HepG2 (cell line): ENCODE results near the gene CAMSAP3. TPM values are rescaled to one million over a fixed set of nuclear protein-coding genes. Genes with fewer than 3 reads are reported as not detected.

Experiments
- ATAC-seq: fragments of 200-7000 bp; cut with Tn5 transposase; 3 replicates; pipeline ENCODE4 v1.9.1; 2020; ENCODE audit warnings: mild to moderate bottlenecking, moderate library complexity
- BruUV-seq: library from RNA; stranded (reverse); fragments of 400-500 nt; replicated peaks from 2 replicates; lab custom pipeline; 2021; lab: Mats Ljungman, UMichigan
- CTCF ChIA-PET: fragments of 300-600 bp; formaldehyde crosslinking; extraction: SDS; loops from one replicate; lab custom pipeline; 2021; ENCODE audit warnings: low total read pairs, inconsistent platforms, low intra/inter-chr PET ratio; lab: Yijun Ruan, JAX
- POLR2A ChIA-PET: fragments of 350-600 bp; sonication (Branson Sonifier 250); formaldehyde crosslinking; loops from one replicate; lab custom pipeline; 2020; ENCODE audit warnings: antibody characterized with exemption, inconsistent platforms; lab: Yijun Ruan, JAX
- DNase-seq: peaks from one replicate; pipeline ENCODE4 v3.0.0-alpha.2; 2015; ENCODE audit warnings: low spot score
- FAIRE-seq: peaks from 3 replicates; lab custom pipeline; 2011; peaks lifted over from hg19 to GRCh38; lab: Jason Lieb, UNC
- H2AFZ ChIP-seq: one replicate; pipeline ENCODE4 v1.6.1; 2011; ENCODE audit warnings: low read length, inconsistent platforms
- H3K27ac ChIP-seq: fragments of 300-600 bp; 3 replicates; pipeline ENCODE4 v1.8.0; 2011; ENCODE audit warnings: mixed run types, mild to moderate bottlenecking, mixed read lengths, low read length, inconsistent platforms; ENCODE audit not compliant: insufficient read depth; ENCODE audit errors: extremely low read length
- H3K27me3 ChIP-seq, 2 experiments: fragments of 200-600 bp in 1 of 2; 2 replicates in 1 of 2; 3 replicates in 1 of 2; pipeline versions ENCODE4 v1.6.0 to v1.8.0; 2011; ENCODE audit warnings: low read length in 2 of 2, mild to moderate bottlenecking in 2 of 2, moderate library complexity in 2 of 2, inconsistent platforms in 1 of 2; ENCODE audit not compliant: insufficient read depth in 2 of 2, control insufficient read depth in 1 of 2
- H3K36me3 ChIP-seq, 2 experiments: fragments of 200-600 bp in 1 of 2; replicated peaks in 1 of 2; 2 replicates in 1 of 2; 3 replicates in 1 of 2; pipeline versions ENCODE4 v1.5.1 to v1.8.0; 2011; ENCODE audit warnings: low read length in 2 of 2, inconsistent platforms in 1 of 2; ENCODE audit not compliant: insufficient read depth in 2 of 2, control insufficient read depth in 1 of 2
- H3K4me1 ChIP-seq: 2 replicates; pipeline ENCODE4 v1.5.1; 2012; ENCODE audit warnings: low read length, inconsistent platforms; ENCODE audit not compliant: insufficient read depth
- H3K4me2 ChIP-seq: 2 replicates; pipeline ENCODE4 v1.6.0; 2011; ENCODE audit warnings: low read depth, low read length, inconsistent platforms
- H3K4me3 ChIP-seq, 3 experiments: fragments of 200-600 bp in 1 of 3; sonication (generic), shearing (Covaris generic) in 1 of 3; replicated peaks in 1 of 3; 2 replicates each; pipeline ENCODE4 v1.5.1; 2011 to 2016; ENCODE audit warnings: low read length in 3 of 3, inconsistent platforms in 2 of 3, low read depth in 2 of 3, mild to moderate bottlenecking in 2 of 3, control low read depth in 1 of 3, mixed read lengths in 1 of 3; ENCODE audit not compliant: insufficient read depth in 1 of 3
- H3K79me2 ChIP-seq: one replicate; pipeline ENCODE4 v1.6.1; 2011; ENCODE audit warnings: low read length, inconsistent platforms; ENCODE audit not compliant: insufficient read depth
- H3K9ac ChIP-seq: 2 replicates; pipeline ENCODE4 v1.6.0; 2011; ENCODE audit warnings: mild to moderate bottlenecking, low read depth, low read length, inconsistent platforms; ENCODE audit not compliant: insufficient read depth
- H3K9me3 ChIP-seq: 2 replicates; pipeline ENCODE4 v1.5.1; 2012; ENCODE audit warnings: mild to moderate bottlenecking, low read length
- H4K20me1 ChIP-seq: 2 replicates; pipeline ENCODE4 v1.6.0; 2011; ENCODE audit warnings: inconsistent platforms, mild to moderate bottlenecking, low read length, moderate library complexity; ENCODE audit not compliant: insufficient read depth
- ARID2 ChIP-seq: sonication (generic); formaldehyde crosslinking; IDR thresholded peaks from 2 replicates; pipeline ENCODE4 v1.8.1; 2022; ENCODE audit warnings: mild to moderate bottlenecking, missing genetic modification reagents, borderline replicate concordance
- CENPX ChIP-seq: sonication (generic); formaldehyde crosslinking; IDR thresholded peaks from 2 replicates; pipeline ENCODE4 v1.9.0; 2021; ENCODE audit warnings: mild to moderate bottlenecking, missing genetic modification reagents, moderate library complexity
- ELF1 ChIP-seq: sonication (generic); formaldehyde crosslinking; IDR thresholded peaks from 2 replicates; pipeline ENCODE4 v1.4.0; 2020; ENCODE audit warnings: missing genetic modification reagents
- ERF ChIP-seq: IDR thresholded peaks from 2 replicates; pipeline ENCODE4 v1.6.1; 2018; ENCODE audit warnings: missing biosample characterization, missing genetic modification reagents
- FOXA1 ChIP-seq, 2 experiments: fragments of 450-650 bp in 1 of 2; sonication (generic) in 1 of 2; formaldehyde crosslinking in 1 of 2; IDR thresholded peaks; 2 replicates each; pipeline versions ENCODE4 v1.4.0 to v1.6.1; 2016 to 2020; ENCODE audit warnings: missing genetic modification reagents in 1 of 2
- HCFC1 ChIP-seq: fragments of 150-350 bp; IDR thresholded peaks from 2 replicates; pipeline ENCODE4 v1.6.1; 2014; ENCODE audit warnings: low read depth, low read length
- HMGA1 ChIP-seq: sonication (generic); formaldehyde crosslinking; conservative IDR thresholded peaks from 2 replicates; pipeline ENCODE4 v1.4.0; 2020; ENCODE audit warnings: missing genetic modification reagents
- JUN ChIP-seq: sonication (generic); formaldehyde crosslinking; IDR thresholded peaks from 2 replicates; pipeline ENCODE4 v1.4.0; 2020; ENCODE audit warnings: mild to moderate bottlenecking, missing genetic modification reagents
- NR2F2 ChIP-seq: IDR thresholded peaks from 2 replicates; pipeline ENCODE4 v1.6.1; 2012; ENCODE audit warnings: low read depth, inconsistent platforms, borderline replicate concordance
- PAWR ChIP-seq: sonication (generic); formaldehyde crosslinking; IDR thresholded peaks from 2 replicates; pipeline ENCODE4 v1.4.0; 2020; ENCODE audit warnings: missing genetic modification reagents, mild to moderate bottlenecking, borderline replicate concordance
- RFX5 ChIP-seq: IDR thresholded peaks from 2 replicates; pipeline ENCODE4 v1.6.1; 2011; ENCODE audit warnings: low read depth, low read length, improper control_type of control experiment
- SMAD9 ChIP-seq: sonication (generic); formaldehyde crosslinking; IDR thresholded peaks from 2 replicates; pipeline ENCODE4 v1.5.1; 2020; ENCODE audit warnings: mild to moderate bottlenecking, missing genetic modification reagents
- STAT5B ChIP-seq: sonication (generic); formaldehyde crosslinking; IDR thresholded peaks from 2 replicates; pipeline ENCODE4 v1.4.0; 2020; ENCODE audit warnings: missing genetic modification reagents
- TEAD3 ChIP-seq: optimal IDR thresholded peaks from 2 replicates; pipeline ENCODE3; 2016; ENCODE audit warnings: borderline replicate concordance
- ZNF121 ChIP-seq: sonication (generic); formaldehyde crosslinking; IDR thresholded peaks from 2 replicates; pipeline ENCODE4 v1.5.0; 2020; ENCODE audit warnings: mild to moderate bottlenecking, missing genetic modification reagents
- ZNF775 ChIP-seq: sonication (generic); formaldehyde crosslinking; IDR thresholded peaks from 2 replicates; pipeline ENCODE4 v1.4.0; 2020; ENCODE audit warnings: missing genetic modification reagents, mild to moderate bottlenecking, moderate library complexity, borderline replicate concordance
- WGBS: methylation state at CpG from one replicate; pipeline ENCODE4 v1.1.6; 2017; ENCODE audit warnings: low lambda C conversion rate; 5-methylcytosine and 5-hydroxymethylcytosine counted together
- in situ Hi-C: cut with HindIII; loops from 2 replicates; pipeline ENCODE4 v1.10.0; 2017; ENCODE audit warnings: low pct_unique_long_range_greater_than_20kb; ENCODE audit not compliant: extremely low pct_ligation_motif_present
- intact Hi-C: fragments of 100-400 bp; cut with micrococcal nuclease; formaldehyde crosslinking; loops from one replicate; pipeline ENCODE4 v1.10.0; 2022; ENCODE audit not compliant: unreplicated experiment
- polyA plus RNA-seq, 8 experiments: library from polyadenylated mRNA; depleted of rRNA in 3 of 8; stranded (reverse) in 7 of 8; unstranded in 1 of 8; fragments of >200 nt; fragmentation: Illumina TruSeq in 4 of 8; extraction: Trizol in 4 of 8; gene quantifications; 2 replicates each; pipeline versions ENCODE4 v1.2.1 to v1.2.3, GENCODE V29; 2011 to 2016; ENCODE audit warnings: low read depth in 4 of 8, missing spikeins in 1 of 8, mixed read lengths in 1 of 8; ENCODE audit not compliant: insufficient read depth in 1 of 8
- total RNA-seq, 5 experiments: library from RNA; depleted of rRNA; stranded (reverse); fragments of >200 nt; fragmentation: Illumina TruSeq; extraction: Trizol; gene quantifications; 2 replicates each; pipeline ENCODE4 v1.2.3, GENCODE V29; 2016; ENCODE audit warnings: low read depth in 1 of 5
- TF ChIP-seq, protein P1 (sequence below): conservative IDR thresholded peaks from 2 replicates; pipeline ENCODE4 v1.6.1; 2018; ENCODE audit warnings: missing genetic modification reagents

The CAMSAP3 gene
- total and polyA plus RNA-seq, 2 of the 13 experiments (the other 11 are each of a cell fraction or from before 2014, with no cell fraction given): 10.8 to 11.8 TPM

- intact Hi-C loops (no loop called here), in situ Hi-C loops (no loop called here)
- FAIRE-seq (no peak), ATAC-seq (no peak), DNase-seq (no peak)
- Histone ChIP-seq H2AFZ (no peak overlapping the region), H3K79me2 (no peaks in the 10 kb centered on the region), H3K9ac (no peak overlapping the region), H3K4me2 (no peak overlapping the region), H3K4me1 (peaks cover 7% of the 10 kb centered on the region), H3K36me3 (no peaks in the 10 kb centered on the region), H3K4me3 (no peak overlapping the region), H4K20me1 (no peaks in the 10 kb centered on the region), H3K9me3 (no peaks in the 10 kb centered on the region), H3K27me3 (peaks cover 0 to 3% of the 10 kb centered on the region in 2 experiments; a peak in 2 of 5 replicates), H3K27ac (no peak overlapping the region)
- no TSS peak for BruUV-seq
- TF ChIP-seq ZNF121 (CRISPR knock-in tag): 0 out of 2 replicates have a peak, but pooled peaks have one; percentile 19
- TF ChIP-seq JUN: no peak
- ChIA-PET POLR2A (no interaction called here), CTCF (no interaction called here)
- 52% methylated on average over 8 of the region's 8 CpGs for WGBS
Observed at GRCh38 chr19:7661744-7662538, 66.3 kb downstream of the CAMSAP3 start.

GRCh38 chr19:7662657-7663056 is 67.0 kb downstream of the CAMSAP3 start:
- WGBS: 58% methylated on average over 14 of the region's 14 CpGs
- Histone ChIP-seq H3K27ac (no peak overlapping the region), H3K36me3 (no peaks in the 10 kb centered on the region), H3K27me3 (peaks cover 0 to 3% of the 10 kb centered on the region in 2 experiments; a peak in 2 of 5 replicates), H4K20me1 (no peaks in the 10 kb centered on the region), H3K4me2 (no peak overlapping the region), H3K4me3 (no peak overlapping the region), H3K4me1 (no peaks in the 10 kb centered on the region), H3K9me3 (no peaks in the 10 kb centered on the region), H3K9ac (no peak overlapping the region), H3K79me2 (no peaks in the 10 kb centered on the region), H2AFZ (no peak overlapping the region)
- BruUV-seq: no TSS peak
- DNase-seq: no peak
- ChIA-PET CTCF (no interaction called here), POLR2A (no interaction called here)
- in situ Hi-C loops: no loop called here
- TF ChIP-seq TEAD3 (CRISPR knock-in tag) (no peak), HCFC1 (no peak), RFX5 (no peak), ARID2 (CRISPR knock-in tag) (no peak), STAT5B (no peak), NR2F2 (no peak), HMGA1 (no peak), FOXA1 (IDR thresholded peaks at IDR 0.05) (no peak), FOXA1 (CRISPR knock-in tag; IDR thresholded peaks at IDR 0.05) (no peak), ERF (no peak), ZNF775 (CRISPR knock-in tag) (no peak), SMAD9 (CRISPR knock-in tag) (no peak), PAWR (no peak), CENPX (CRISPR knock-in tag) (no peak), ELF1 (CRISPR knock-in tag) (no peak)
- TF ChIP-seq, protein P1, sequence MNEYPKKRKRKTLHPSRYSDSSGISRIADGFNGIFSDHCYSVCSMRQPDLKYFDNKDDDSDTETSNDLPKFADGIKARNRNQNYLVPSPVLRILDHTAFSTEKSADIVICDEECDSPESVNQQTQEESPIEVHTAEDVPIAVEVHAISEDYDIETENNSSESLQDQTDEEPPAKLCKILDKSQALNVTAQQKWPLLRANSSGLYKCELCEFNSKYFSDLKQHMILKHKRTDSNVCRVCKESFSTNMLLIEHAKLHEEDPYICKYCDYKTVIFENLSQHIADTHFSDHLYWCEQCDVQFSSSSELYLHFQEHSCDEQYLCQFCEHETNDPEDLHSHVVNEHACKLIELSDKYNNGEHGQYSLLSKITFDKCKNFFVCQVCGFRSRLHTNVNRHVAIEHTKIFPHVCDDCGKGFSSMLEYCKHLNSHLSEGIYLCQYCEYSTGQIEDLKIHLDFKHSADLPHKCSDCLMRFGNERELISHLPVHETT (CRISPR knock-in tag): no peak
- no peak for FAIRE-seq
- intact Hi-C loops: no loop called here
- ATAC-seq: no peak
